ENCODE results near the gene NEU2.

NEU2 gene

DNA sequence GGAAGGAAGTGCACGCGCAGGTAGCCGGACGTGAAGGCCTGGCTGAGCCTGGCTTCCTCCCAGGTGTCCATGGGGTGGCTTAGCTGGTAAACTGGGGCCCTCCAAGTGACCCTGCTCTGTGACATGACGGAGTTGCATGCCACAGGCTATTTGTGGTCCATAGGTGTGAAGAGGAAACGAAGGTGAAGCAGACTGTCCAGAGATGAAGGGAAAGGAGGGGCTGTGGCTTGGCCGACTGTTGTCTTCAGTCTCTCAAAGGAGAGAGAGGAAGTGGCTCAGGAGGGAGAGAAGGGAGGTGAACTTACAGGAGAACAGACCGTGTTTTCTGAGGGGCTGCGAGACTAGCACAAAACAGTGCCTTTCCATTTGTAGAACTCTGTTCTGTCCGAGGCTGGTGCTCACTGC is 47.0 kb downstream of the NEU2 start:
- no peak for DNase-seq (ENCODE audit: low read depth)

DNA sequence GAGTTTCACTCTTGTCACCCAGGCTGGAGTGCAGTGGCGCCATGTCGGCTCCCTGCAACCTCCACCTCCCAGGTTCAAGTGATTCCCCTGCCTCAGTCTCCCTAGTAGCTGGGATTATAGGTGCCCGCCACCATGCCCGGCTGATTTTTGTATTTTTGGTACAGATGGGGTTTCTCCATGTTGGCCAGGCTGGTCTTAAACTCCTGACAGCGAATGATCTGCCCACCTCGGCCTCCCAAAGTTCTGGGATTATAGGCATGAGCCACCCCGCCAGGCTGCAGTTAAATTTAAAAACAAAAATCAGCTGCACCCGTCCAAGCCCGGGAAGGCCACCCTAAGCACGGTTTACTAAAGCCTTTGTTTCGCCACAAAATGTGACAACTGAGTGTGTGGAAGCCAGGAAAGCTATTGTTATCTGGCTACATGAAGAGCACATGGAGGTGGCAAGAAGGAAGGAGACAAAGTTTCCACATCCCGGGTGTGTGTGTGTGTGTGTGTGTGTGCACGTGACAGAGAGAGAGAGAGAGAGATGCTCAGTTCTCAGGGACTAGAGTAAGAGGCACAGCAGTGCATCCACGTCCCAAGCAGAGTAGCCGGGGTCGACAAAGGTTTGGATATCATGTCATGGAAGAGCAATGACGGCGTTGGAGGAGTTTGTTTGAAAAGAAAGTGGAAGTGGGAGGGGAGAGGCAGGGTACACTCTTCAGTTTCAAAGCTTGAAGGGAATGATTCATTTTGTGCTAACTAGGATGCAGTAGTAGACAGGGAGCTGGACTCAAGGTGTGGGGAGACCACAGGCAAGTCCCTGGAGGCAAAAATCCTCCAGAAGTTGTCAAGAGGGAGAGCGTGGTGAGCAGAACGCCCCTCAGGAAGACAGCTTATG is 47.7 kb downstream of the NEU2 start:
- DNase-seq (ENCODE audit: low read depth), result no peak

DNA sequence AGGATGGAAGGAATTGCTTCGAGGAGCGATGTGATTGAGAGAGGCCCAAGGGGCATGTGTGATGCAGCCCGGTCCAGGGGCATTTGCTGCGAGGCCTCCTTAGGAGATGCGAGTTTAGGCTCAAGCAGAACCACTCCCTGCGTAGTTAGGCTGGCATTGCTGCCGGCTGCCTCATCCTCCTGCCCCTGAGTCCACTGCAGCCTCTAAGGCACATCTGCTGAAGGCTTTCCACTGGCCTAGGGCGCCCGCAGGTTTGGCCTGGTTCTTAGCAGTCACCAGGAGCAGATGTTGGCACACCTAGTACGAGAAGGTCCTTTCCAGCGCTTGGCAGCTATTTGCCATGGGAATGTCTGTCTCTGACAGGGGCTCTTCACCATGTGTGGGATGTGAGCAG is 48.4 kb downstream of the NEU2 start:
- no peak for DNase-seq (ENCODE audit: low read depth)

- no peak for DNase-seq (ENCODE audit: low read depth)
These were observed 48.8 kb downstream of the NEU2 start for GRCh38 chr2:233081232-233081730.

DNA sequence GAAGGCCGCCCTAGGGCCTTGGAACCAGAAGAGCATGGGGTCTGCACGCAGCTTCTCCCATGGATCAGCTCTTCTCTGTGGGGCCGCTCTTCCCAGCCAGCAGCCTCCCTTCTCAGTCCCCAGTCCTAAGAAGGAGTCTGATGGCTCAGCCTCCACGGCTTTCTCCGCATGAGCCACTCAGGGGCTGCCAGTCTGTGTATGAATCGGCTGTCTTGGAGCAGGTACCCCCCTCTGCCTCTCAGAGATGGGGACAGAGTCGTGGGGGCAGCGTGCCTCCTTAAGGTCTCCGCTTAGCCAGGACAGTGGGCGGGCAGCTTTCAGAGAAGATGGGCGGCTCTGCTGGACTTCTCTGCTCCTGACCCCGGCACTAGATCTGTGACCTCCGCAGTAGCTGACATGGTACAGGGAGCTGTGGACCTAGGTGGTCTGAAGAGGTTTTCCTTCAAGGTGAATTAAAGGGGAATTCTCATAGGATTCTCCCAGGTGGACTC is 49.3 kb downstream of the NEU2 start:
- DNase-seq (ENCODE audit: low read depth), result no peak

- DNase-seq (ENCODE audit: low read depth), result no peak
These were observed 49.9 kb downstream of the NEU2 start for GRCh38 chr2:233082222-233082930.

GRCh38 chr2:233082931-233083755 is 50.7 kb downstream of the NEU2 start:
- DNase-seq (ENCODE audit: low read depth), result no peak

GRCh38 chr2:233083782-233084181 is 51.3 kb downstream of the NEU2 start:
- no peak for DNase-seq (ENCODE audit: low read depth)

DNA sequence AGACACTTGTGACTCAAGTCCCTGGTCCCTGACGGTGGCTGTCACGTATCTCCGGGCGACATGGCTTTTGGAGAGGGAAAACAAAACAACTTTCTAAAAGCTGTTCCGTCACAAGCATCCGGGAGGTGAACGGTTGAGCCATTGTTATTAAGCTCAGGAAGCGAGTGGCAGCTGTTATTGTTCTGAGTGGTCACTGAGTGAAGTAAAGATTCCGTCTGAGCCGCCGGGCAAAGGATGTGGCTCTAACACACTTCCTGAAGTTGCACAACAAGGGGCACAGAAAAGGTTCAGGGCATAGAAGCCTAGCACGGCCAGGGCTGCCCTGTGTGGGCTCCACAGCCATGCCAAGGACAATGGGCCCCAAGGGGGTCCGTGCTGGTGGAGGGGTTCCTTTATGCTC is 52.0 kb downstream of the NEU2 start:
- no peak for DNase-seq (ENCODE audit: low read depth)
